ENCODE results near the gene SH3D21.

Gene SH3D21

GRCh38 chr1:36349241-36349671 is 43.1 kb downstream of the SH3D21 start:
- no peak for TF ChIP-seq EZH2phosphoT487 (IDR thresholded peaks at IDR 0.05; ENCODE audit: borderline replicate concordance, low read length)
- TF ChIP-seq, protein P1, sequence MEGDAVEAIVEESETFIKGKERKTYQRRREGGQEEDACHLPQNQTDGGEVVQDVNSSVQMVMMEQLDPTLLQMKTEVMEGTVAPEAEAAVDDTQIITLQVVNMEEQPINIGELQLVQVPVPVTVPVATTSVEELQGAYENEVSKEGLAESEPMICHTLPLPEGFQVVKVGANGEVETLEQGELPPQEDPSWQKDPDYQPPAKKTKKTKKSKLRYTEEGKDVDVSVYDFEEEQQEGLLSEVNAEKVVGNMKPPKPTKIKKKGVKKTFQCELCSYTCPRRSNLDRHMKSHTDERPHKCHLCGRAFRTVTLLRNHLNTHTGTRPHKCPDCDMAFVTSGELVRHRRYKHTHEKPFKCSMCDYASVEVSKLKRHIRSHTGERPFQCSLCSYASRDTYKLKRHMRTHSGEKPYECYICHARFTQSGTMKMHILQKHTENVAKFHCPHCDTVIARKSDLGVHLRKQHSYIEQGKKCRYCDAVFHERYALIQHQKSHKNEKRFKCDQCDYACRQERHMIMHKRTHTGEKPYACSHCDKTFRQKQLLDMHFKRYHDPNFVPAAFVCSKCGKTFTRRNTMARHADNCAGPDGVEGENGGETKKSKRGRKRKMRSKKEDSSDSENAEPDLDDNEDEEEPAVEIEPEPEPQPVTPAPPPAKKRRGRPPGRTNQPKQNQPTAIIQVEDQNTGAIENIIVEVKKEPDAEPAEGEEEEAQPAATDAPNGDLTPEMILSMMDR (IDR thresholded peaks at IDR 0.05; ENCODE audit: low read depth, low read length, poor library complexity, severe bottlenecking): no peak
- H3K4me1 ChIP-seq (ENCODE audit: control insufficient read depth, low read length): no peaks in the 10 kb centered on the region
- H3F3A ChIP-seq (ENCODE audit: control insufficient read depth, insufficient read depth): no peaks in the 10 kb centered on the region
- no peaks in the 10 kb centered on the region for H3K9me3 ChIP-seq (ENCODE audit: control insufficient read depth, insufficient read depth, low read length)
- H3K27ac ChIP-seq (ENCODE audit: low read depth, low read length): no peak overlapping the region
- peaks cover 89% of the 10 kb centered on the region for H3K36me3 ChIP-seq (ENCODE audit: control insufficient read depth, low read length)
- no peaks in the 10 kb centered on the region for H3K79me2 ChIP-seq (ENCODE audit: control insufficient read depth, low read length)
- no peak overlapping the region for H3K4me3 ChIP-seq (ENCODE audit: low read length)
- H3K4me2 ChIP-seq (ENCODE audit: low read length): no peak overlapping the region
- no peaks in the 10 kb centered on the region for H3K9me2 ChIP-seq (replicated peaks; ENCODE audit: control insufficient read depth, low read length)
- H3K27me3 ChIP-seq (ENCODE audit: control insufficient read depth, low read length): no peaks in the 10 kb centered on the region
- H4K20me1 ChIP-seq (ENCODE audit: control insufficient read depth, insufficient read depth, low read depth, low read length): no peaks in the 10 kb centered on the region

GRCh38 chr1:36349839-36350238 is 43.7 kb downstream of the SH3D21 start:
- Histone ChIP-seq H3K27me3 (ENCODE audit: control insufficient read depth, low read length) (no peaks in the 10 kb centered on the region), H3K4me1 (ENCODE audit: control insufficient read depth, low read length) (no peaks in the 10 kb centered on the region), H3K27ac (ENCODE audit: low read depth, low read length) (no peak overlapping the region), H3K79me2 (ENCODE audit: control insufficient read depth, low read length) (no peaks in the 10 kb centered on the region), H3F3A (ENCODE audit: control insufficient read depth, insufficient read depth) (no peaks in the 10 kb centered on the region), H4K20me1 (ENCODE audit: control insufficient read depth, insufficient read depth, low read depth, low read length) (no peaks in the 10 kb centered on the region), H3K36me3 (ENCODE audit: control insufficient read depth, low read length) (peaks cover 89% of the 10 kb centered on the region), H3K4me3 (ENCODE audit: low read length) (no peak overlapping the region), H3K9me3 (ENCODE audit: control insufficient read depth, insufficient read depth, low read length) (no peaks in the 10 kb centered on the region), H3K4me2 (ENCODE audit: low read length) (no peak overlapping the region), H3K9me2 (replicated peaks; ENCODE audit: control insufficient read depth, low read length) (no peaks in the 10 kb centered on the region)
- TF ChIP-seq EZH2phosphoT487 (IDR thresholded peaks at IDR 0.05; ENCODE audit: borderline replicate concordance, low read length): no peak
- TF ChIP-seq, protein P1 (IDR thresholded peaks at IDR 0.05; ENCODE audit: low read depth, low read length, poor library complexity, severe bottlenecking): no peak

DNA sequence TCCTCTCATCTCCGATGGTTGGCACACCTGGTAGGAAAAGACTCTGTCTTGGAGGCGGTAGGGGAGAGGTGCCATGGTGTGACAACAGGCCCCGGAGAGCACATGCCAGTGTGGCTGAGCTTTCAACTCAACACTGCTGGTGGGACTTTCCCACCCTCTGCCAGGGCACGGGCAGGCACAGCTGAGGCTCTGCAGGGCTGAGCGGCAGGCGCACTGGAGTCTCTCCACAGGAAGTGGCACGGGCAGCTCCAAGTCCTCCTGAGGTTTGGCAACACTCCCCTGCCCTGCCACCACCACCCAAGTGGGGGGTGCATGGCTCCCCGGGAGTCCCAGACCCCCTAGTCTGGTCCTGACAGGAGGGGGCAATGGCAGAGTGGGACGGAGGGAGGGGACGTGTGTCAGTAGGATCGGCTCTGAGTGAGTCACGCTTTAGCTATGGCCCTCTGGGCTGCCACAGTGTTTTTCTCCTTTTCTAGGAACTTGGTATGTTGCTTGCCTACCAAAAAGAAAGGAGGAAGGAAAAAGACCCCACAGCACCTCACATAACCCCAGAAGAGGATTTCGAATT is 44.6 kb downstream of the SH3D21 start:
- H3K27ac ChIP-seq (ENCODE audit: low read depth, low read length): no peak overlapping the region

More for the DNA sequence above, 44.6 kb downstream of the SH3D21 start:
- Histone ChIP-seq H3K27me3 (ENCODE audit: control insufficient read depth, low read length) (no peaks in the 10 kb centered on the region), H3K79me2 (ENCODE audit: control insufficient read depth, low read length) (no peaks in the 10 kb centered on the region), H3F3A (ENCODE audit: control insufficient read depth, insufficient read depth) (no peaks in the 10 kb centered on the region), H3K4me3 (ENCODE audit: low read length) (no peak overlapping the region), H3K4me2 (ENCODE audit: low read length) (no peak overlapping the region), H3K36me3 (ENCODE audit: control insufficient read depth, low read length) (peaks cover 90% of the 10 kb centered on the region), H3K9me3 (ENCODE audit: control insufficient read depth, insufficient read depth, low read length) (no peaks in the 10 kb centered on the region), H4K20me1 (ENCODE audit: control insufficient read depth, insufficient read depth, low read depth, low read length) (no peaks in the 10 kb centered on the region), H3K9me2 (replicated peaks; ENCODE audit: control insufficient read depth, low read length) (no peaks in the 10 kb centered on the region), H3K4me1 (ENCODE audit: control insufficient read depth, low read length) (no peaks in the 10 kb centered on the region)
- TF ChIP-seq, protein P1 (IDR thresholded peaks at IDR 0.05; ENCODE audit: low read depth, low read length, poor library complexity, severe bottlenecking): no peak
- no peak for TF ChIP-seq EZH2phosphoT487 (IDR thresholded peaks at IDR 0.05; ENCODE audit: borderline replicate concordance, low read length)

Measured in DOHH2 (cell line).